ENCODE measurements around the gene AUTS2.

GRCh38 chr7:70659263-70659662, 1061.0 kb downstream of the AUTS2 start:
- no peak for TF ChIP-seq POLR2AphosphoS5 (IDR thresholded peaks at IDR 0.05; ENCODE audit: control insufficient read depth, insufficient read depth, low read depth, low read length)
- TF ChIP-seq USF1 (CRISPR knock-in tag; IDR thresholded peaks at IDR 0.05), result no peak
